ENCODE data around the gene SUMO1.

DNA sequence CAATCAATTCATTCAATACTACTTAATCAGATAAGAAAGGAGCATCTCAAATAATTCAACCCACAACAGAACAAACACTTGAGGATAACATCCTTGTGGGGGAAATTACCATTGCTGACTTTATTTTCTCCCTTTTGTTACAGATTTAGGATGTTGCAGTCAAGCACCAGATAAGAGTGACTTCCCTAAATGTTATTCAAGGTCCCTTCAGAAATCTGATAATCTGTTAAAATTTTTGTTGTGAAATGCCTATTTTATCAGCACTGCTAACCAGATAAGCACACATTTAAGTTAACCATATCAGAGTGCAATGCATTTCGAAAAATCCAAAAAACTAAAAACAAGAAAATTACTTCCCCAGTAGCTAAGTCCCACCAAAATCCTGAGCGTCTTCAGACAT is 33.5 kb downstream of the SUMO1 start:
- TF ChIP-seq MYC (IDR thresholded peaks at IDR 0.05; ENCODE audit: borderline replicate concordance, low read length) = no peak
- TF ChIP-seq, protein P1, sequence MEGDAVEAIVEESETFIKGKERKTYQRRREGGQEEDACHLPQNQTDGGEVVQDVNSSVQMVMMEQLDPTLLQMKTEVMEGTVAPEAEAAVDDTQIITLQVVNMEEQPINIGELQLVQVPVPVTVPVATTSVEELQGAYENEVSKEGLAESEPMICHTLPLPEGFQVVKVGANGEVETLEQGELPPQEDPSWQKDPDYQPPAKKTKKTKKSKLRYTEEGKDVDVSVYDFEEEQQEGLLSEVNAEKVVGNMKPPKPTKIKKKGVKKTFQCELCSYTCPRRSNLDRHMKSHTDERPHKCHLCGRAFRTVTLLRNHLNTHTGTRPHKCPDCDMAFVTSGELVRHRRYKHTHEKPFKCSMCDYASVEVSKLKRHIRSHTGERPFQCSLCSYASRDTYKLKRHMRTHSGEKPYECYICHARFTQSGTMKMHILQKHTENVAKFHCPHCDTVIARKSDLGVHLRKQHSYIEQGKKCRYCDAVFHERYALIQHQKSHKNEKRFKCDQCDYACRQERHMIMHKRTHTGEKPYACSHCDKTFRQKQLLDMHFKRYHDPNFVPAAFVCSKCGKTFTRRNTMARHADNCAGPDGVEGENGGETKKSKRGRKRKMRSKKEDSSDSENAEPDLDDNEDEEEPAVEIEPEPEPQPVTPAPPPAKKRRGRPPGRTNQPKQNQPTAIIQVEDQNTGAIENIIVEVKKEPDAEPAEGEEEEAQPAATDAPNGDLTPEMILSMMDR (IDR thresholded peaks at IDR 0.05) = no peak

Measured in A549 (cell line).